ENCODE data around the gene CABP5. TPM values are rescaled to one million over a fixed set of nuclear protein-coding genes. Genes with fewer than 3 reads are reported as not detected.

The CABP5 gene
- total RNA-seq, 1 donor from 2014 or later, result not detected

GRCh38 chr19:48061401-48062344, 17.8 kb upstream of the CABP5 start:
- H3K4me1 Mint-ChIP-seq (ENCODE audit: unreplicated experiment), result no peaks in the 10 kb centered on the region
- TF ChIP-seq CTCF (IDR thresholded peaks at IDR 0.05; ENCODE audit: unreplicated experiment), result no peak
- H3K27ac Mint-ChIP-seq (ENCODE audit: unreplicated experiment), result peak overlapping the region; percentile 63
- H3K36me3 Mint-ChIP-seq (ENCODE audit: low read depth, unreplicated experiment), result no peaks in the 10 kb centered on the region
- H3K4me3 Mint-ChIP-seq (ENCODE audit: unreplicated experiment), result no peak overlapping the region
- no peak for DNase-seq (ENCODE audit: low spot score)
- no peaks in the 10 kb centered on the region for H3K9me3 Mint-ChIP-seq (ENCODE audit: unreplicated experiment)
- H3K27me3 Mint-ChIP-seq (ENCODE audit: unreplicated experiment), result peaks cover 4% of the 10 kb centered on the region

GRCh38 chr19:48060381-48060780, 16.5 kb upstream of the CABP5 start:
- DNase-seq (ENCODE audit: low spot score), result no peak
- H3K27me3 Mint-ChIP-seq (ENCODE audit: unreplicated experiment), result peaks cover 4% of the 10 kb centered on the region
- H3K9me3 Mint-ChIP-seq (ENCODE audit: unreplicated experiment), result no peaks in the 10 kb centered on the region
- H3K4me3 Mint-ChIP-seq (ENCODE audit: unreplicated experiment), result no peak overlapping the region
- H3K4me1 Mint-ChIP-seq (ENCODE audit: unreplicated experiment), result no peaks in the 10 kb centered on the region
- no peaks in the 10 kb centered on the region for H3K36me3 Mint-ChIP-seq (ENCODE audit: low read depth, unreplicated experiment)
- no peak overlapping the region for H3K27ac Mint-ChIP-seq (ENCODE audit: unreplicated experiment)
- TF ChIP-seq CTCF (IDR thresholded peaks at IDR 0.05; ENCODE audit: unreplicated experiment), result no peak

- Mint-ChIP-seq H3K27ac (ENCODE audit: unreplicated experiment) (no peak overlapping the region), H3K27me3 (ENCODE audit: unreplicated experiment) (peaks cover 4% of the 10 kb centered on the region), H3K9me3 (ENCODE audit: unreplicated experiment) (no peaks in the 10 kb centered on the region), H3K4me3 (ENCODE audit: unreplicated experiment) (no peak overlapping the region), H3K4me1 (ENCODE audit: unreplicated experiment) (no peaks in the 10 kb centered on the region), H3K36me3 (ENCODE audit: low read depth, unreplicated experiment) (no peaks in the 10 kb centered on the region)
- TF ChIP-seq CTCF (IDR thresholded peaks at IDR 0.05; ENCODE audit: unreplicated experiment), result no peak
- no peak for DNase-seq (ENCODE audit: low spot score)
Observed at GRCh38 chr19:48059331-48059730, 15.5 kb upstream of the CABP5 start.

- Mint-ChIP-seq H3K9me3 (ENCODE audit: unreplicated experiment) (peaks cover 4% of the 10 kb centered on the region), H3K36me3 (ENCODE audit: low read depth, unreplicated experiment) (peaks cover 4% of the 10 kb centered on the region), H3K27me3 (ENCODE audit: unreplicated experiment) (no peaks in the 10 kb centered on the region), H3K4me3 (ENCODE audit: unreplicated experiment) (no peak overlapping the region), H3K4me1 (ENCODE audit: unreplicated experiment) (no peaks in the 10 kb centered on the region), H3K27ac (ENCODE audit: unreplicated experiment) (no peak overlapping the region)
- no peak for TF ChIP-seq CTCF (IDR thresholded peaks at IDR 0.05; ENCODE audit: unreplicated experiment)
- DNase-seq (ENCODE audit: low spot score), result no peak
Observed at GRCh38 chr19:48053856-48054255, 10.0 kb upstream of the CABP5 start.

GRCh38 chr19:48053076-48053475, 9.2 kb upstream of the CABP5 start:
- Mint-ChIP-seq H3K27ac (ENCODE audit: unreplicated experiment) (no peak overlapping the region), H3K36me3 (ENCODE audit: low read depth, unreplicated experiment) (peaks cover 7% of the 10 kb centered on the region), H3K9me3 (ENCODE audit: unreplicated experiment) (peaks cover 4% of the 10 kb centered on the region), H3K27me3 (ENCODE audit: unreplicated experiment) (no peaks in the 10 kb centered on the region), H3K4me1 (ENCODE audit: unreplicated experiment) (no peaks in the 10 kb centered on the region), H3K4me3 (ENCODE audit: unreplicated experiment) (no peak overlapping the region)
- TF ChIP-seq CTCF (IDR thresholded peaks at IDR 0.05; ENCODE audit: unreplicated experiment), result no peak
- DNase-seq (ENCODE audit: low spot score), result no peak

Measured in endothelial cell (in vitro differentiated cells).